Smooth muscle cell (in vitro differentiated cells): ENCODE results near the gene ALDH3A2. TPM values are rescaled to one million over a fixed set of nuclear protein-coding genes. Genes with fewer than 3 reads are reported as not detected.

Source experiments
- DNase-seq: peaks from one replicate; lab custom pipeline; 2025; ENCODE audit not compliant: unreplicated experiment; lab: John Stamatoyannopoulos, UW
- H2AFZ ChIP-seq: fragments of 200-600 bp; sonication (generic); 2 replicates; pipeline ENCODE4 v1.6.0; 2016; ENCODE audit warnings: antibody characterized with exemption, low read depth, mild to moderate bottlenecking
- H3F3A ChIP-seq: fragments of 200-600 bp; sonication (generic); 2 replicates; pipeline ENCODE4 v1.6.0; 2017; ENCODE audit warnings: antibody characterized with exemption, low read depth
- H3K27ac ChIP-seq: fragments of 200-600 bp; sonication (generic); 2 replicates; pipeline ENCODE4 v1.5.1; 2016; ENCODE audit warnings: low read depth, mild to moderate bottlenecking
- H3K27me3 ChIP-seq: fragments of 200-600 bp; sonication (generic); 2 replicates; pipeline ENCODE4 v1.6.1; 2016; ENCODE audit warnings: low read depth, mild to moderate bottlenecking
- H3K36me3 ChIP-seq: fragments of 200-600 bp; sonication (generic); 2 replicates; pipeline ENCODE4 v1.5.1; 2016; ENCODE audit warnings: low read depth
- H3K4me1 ChIP-seq: fragments of 200-600 bp; sonication (generic); 2 replicates; pipeline ENCODE4 v1.5.1; 2016; ENCODE audit warnings: low read depth
- H3K4me2 ChIP-seq: fragments of 200-600 bp; sonication (generic); 2 replicates; pipeline ENCODE4 v1.6.0; 2016; ENCODE audit warnings: mild to moderate bottlenecking
- H3K4me3 ChIP-seq: fragments of 200-600 bp; sonication (generic); 2 replicates; pipeline ENCODE4 v1.5.1; 2016; ENCODE audit warnings: mild to moderate bottlenecking
- H3K79me2 ChIP-seq: fragments of 200-600 bp; sonication (generic); 2 replicates; pipeline ENCODE4 v1.6.0; 2016; ENCODE audit warnings: low read depth, mild to moderate bottlenecking
- H3K9ac ChIP-seq: fragments of 200-600 bp; sonication (generic); 2 replicates; pipeline ENCODE4 v1.6.0; 2016; ENCODE audit warnings: low read depth
- H3K9me3 ChIP-seq: fragments of 200-600 bp; sonication (generic); replicated peaks from 2 replicates; pipeline ENCODE4 v1.5.1; 2016; ENCODE audit warnings: low read depth
- H4K20me1 ChIP-seq: fragments of 200-600 bp; sonication (generic); 2 replicates; pipeline ENCODE4 v1.6.0; 2016; ENCODE audit warnings: low read depth
- WGBS: methylation state at CpG from one replicate; pipeline ENCODE4 v1.1.7; 2016; ENCODE audit warnings: low lambda C conversion rate; 5-methylcytosine and 5-hydroxymethylcytosine counted together
- polyA plus RNA-seq: library from polyadenylated mRNA; unstranded; fragments of >200 nt; fragmentation: Nextera tagmentation; extraction: Ambion mirVana; gene quantifications from 2 replicates; pipeline ENCODE4 v1.2.1, GENCODE V29; 2016
- small RNA-seq: library from RNA; depleted of rRNA; stranded (forward); fragments of <200 nt; gene quantifications from one replicate; pipeline ENCODE3, GENCODE V24; 2014
- total RNA-seq: library from RNA; depleted of rRNA; stranded (reverse); fragments of >200 nt; gene quantifications from 2 replicates; pipeline ENCODE4 v1.2.3, GENCODE V29; 2014
- TF ChIP-seq, protein P1 (sequence below): fragments of 200-600 bp; sonication (generic); IDR thresholded peaks from 2 replicates; pipeline ENCODE4 v1.5.1; 2017; ENCODE audit warnings: borderline replicate concordance, mild to moderate bottlenecking, antibody characterized with exemption; ENCODE audit not compliant: insufficient read depth, poor library complexity, severe bottlenecking

Gene ALDH3A2
- total and polyA plus RNA-seq, 2 experiments from 2014 or later: 13.5 to 26.9 TPM

DNA sequence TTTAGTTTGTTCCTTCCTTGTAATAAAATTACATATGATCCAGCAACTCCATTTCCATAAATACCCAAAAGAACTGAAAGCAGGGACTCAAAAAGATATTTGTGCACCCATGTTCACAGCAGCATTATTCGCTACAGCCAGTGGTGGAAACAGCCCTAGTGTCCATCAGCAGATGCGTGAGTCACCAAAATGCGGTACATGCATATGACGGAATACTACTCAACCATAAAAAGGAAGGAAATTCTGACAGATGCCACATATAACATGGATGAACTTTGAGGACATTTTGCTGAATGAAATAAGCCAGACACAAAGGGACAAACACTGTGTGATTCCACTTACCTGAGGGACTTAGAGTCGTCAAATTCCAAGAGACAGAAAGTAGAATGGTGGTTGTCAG is 76.9 kb downstream of the ALDH3A2 start:
- H3K9me3 ChIP-seq: no peaks in the 10 kb centered on the region
- no peak overlapping the region for H2AFZ ChIP-seq
- no peak overlapping the region for H3K9ac ChIP-seq
- TF ChIP-seq, protein P1, sequence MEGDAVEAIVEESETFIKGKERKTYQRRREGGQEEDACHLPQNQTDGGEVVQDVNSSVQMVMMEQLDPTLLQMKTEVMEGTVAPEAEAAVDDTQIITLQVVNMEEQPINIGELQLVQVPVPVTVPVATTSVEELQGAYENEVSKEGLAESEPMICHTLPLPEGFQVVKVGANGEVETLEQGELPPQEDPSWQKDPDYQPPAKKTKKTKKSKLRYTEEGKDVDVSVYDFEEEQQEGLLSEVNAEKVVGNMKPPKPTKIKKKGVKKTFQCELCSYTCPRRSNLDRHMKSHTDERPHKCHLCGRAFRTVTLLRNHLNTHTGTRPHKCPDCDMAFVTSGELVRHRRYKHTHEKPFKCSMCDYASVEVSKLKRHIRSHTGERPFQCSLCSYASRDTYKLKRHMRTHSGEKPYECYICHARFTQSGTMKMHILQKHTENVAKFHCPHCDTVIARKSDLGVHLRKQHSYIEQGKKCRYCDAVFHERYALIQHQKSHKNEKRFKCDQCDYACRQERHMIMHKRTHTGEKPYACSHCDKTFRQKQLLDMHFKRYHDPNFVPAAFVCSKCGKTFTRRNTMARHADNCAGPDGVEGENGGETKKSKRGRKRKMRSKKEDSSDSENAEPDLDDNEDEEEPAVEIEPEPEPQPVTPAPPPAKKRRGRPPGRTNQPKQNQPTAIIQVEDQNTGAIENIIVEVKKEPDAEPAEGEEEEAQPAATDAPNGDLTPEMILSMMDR: no peak
- WGBS: 96% methylated on average over 5 of the region's 5 CpGs
- H3K36me3 ChIP-seq: no peaks in the 10 kb centered on the region
- H3K27ac ChIP-seq: no peak overlapping the region
- no peaks in the 10 kb centered on the region for H3K79me2 ChIP-seq
- no peak overlapping the region for H3K4me2 ChIP-seq
- H3K4me1 ChIP-seq: no peaks in the 10 kb centered on the region
- H3F3A ChIP-seq: no peaks in the 10 kb centered on the region
- no peaks in the 10 kb centered on the region for H3K27me3 ChIP-seq
- no peak overlapping the region for H3K4me3 ChIP-seq
- DNase-seq: no peak
- no peaks in the 10 kb centered on the region for H4K20me1 ChIP-seq

GRCh38 chr17:19726631-19727376 is 78.3 kb downstream of the ALDH3A2 start:
- Histone ChIP-seq H3K27ac (peak overlapping the region; percentile 60), H4K20me1 (no peaks in the 10 kb centered on the region), H2AFZ (no peak overlapping the region), H3K4me3 (no peak overlapping the region), H3F3A (no peaks in the 10 kb centered on the region), H3K27me3 (no peaks in the 10 kb centered on the region), H3K4me1 (no peaks in the 10 kb centered on the region), H3K79me2 (no peaks in the 10 kb centered on the region), H3K36me3 (no peaks in the 10 kb centered on the region), H3K9ac (no peak overlapping the region), H3K4me2 (no peak overlapping the region), H3K9me3 (no peaks in the 10 kb centered on the region)
- WGBS: 93% methylated on average over 7 of the region's 7 CpGs
- no peak for DNase-seq
- TF ChIP-seq, protein P1: no peak

Small RNA genes lying within 50 kb of the gene (small RNA-seq; reads per million reads assigned to genes)
- not detected for gene NMTRQ-TTG12-1
- not detected for gene RF00322

Other genes starting within 250 kb of the ALDH3A2 start
- 4.6 and 7.4 TPM in 2 replicates for gene RNF112, start 237.5 kb upstream of the ALDH3A2 start, total RNA-seq
- gene RNF112, start 237.5 kb upstream of the ALDH3A2 start, polyA plus RNA-seq: 3.5 and 7.2 TPM in 2 replicates
- 2.5 and 3.0 TPM in 2 replicates for gene SLC47A1, start 114.9 kb upstream of the ALDH3A2 start, total RNA-seq
- 0.39 TPM in 1 of 2 replicates, not detected in the other for gene SLC47A1, start 114.9 kb upstream of the ALDH3A2 start, polyA plus RNA-seq
- not detected in 2 replicates for gene SLC47A2, start 67.8 kb downstream of the ALDH3A2 start, total RNA-seq
- gene SLC47A2, start 67.8 kb downstream of the ALDH3A2 start, polyA plus RNA-seq: 0.33 TPM in 1 of 2 replicates, not detected in the other
- gene ALDH3A1, start 99.5 kb downstream of the ALDH3A2 start, total RNA-seq: 0.18 TPM in 1 of 2 replicates, not detected in the other
- not detected in 2 replicates for gene ALDH3A1, start 99.5 kb downstream of the ALDH3A2 start, polyA plus RNA-seq
- gene ULK2, start 219.2 kb downstream of the ALDH3A2 start, total RNA-seq: 15.6 and 24.0 TPM in 2 replicates
- gene ULK2, start 219.2 kb downstream of the ALDH3A2 start, polyA plus RNA-seq: 9.7 and 10.3 TPM in 2 replicates